Amygdala (tissue), 56 donors: ENCODE measurements around the gene KLRF2.

Experiments
- DNase-seq, 56 donors: peaks; one replicate each; lab custom pipeline; 2025; lab: John Stamatoyannopoulos, UW

KLRF2 gene

GRCh38 chr12:9933958-9934357, 52.7 kb downstream of the KLRF2 start:
- DNase-seq, result no peak

DNA sequence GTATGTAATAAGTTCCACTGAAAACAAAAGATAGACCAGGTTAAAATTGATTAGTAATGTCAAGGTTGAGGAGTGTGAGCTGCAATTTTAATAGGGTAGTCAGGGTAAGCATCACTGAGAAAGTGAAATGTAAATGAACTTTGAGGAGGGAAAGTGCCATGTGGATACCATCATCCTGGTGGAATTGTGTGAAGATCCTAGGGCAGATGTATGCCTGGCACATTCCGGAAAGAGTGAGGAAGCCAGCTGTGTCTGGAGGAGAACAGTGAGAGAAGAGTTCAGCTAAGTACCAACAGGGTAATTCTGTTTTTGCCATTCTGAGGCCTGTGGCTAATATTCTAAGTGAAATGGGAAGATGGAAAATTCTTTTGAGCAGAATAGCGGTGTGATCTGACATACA, 53.7 kb downstream of the KLRF2 start:
- no peak for DNase-seq

DNA sequence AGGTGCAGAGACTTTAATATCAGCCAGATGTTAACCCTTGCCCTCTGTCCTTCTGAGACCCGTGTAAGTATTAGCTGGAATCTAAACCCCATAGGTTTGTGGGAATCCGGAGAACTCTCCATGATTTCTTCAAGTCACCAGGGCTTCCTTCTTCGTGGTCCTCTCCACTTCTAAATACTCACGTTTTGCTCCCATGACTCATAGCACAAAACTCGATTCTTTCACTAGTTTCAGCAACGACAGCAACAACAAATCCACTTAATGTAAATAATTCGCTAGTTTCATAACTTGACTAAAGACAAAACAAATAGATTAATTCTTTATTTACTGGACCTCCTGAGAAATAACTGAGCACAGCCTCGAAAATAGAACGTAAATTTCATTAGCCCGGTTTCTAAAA, 55.3 kb downstream of the KLRF2 start:
- DNase-seq, result no peak

DNA sequence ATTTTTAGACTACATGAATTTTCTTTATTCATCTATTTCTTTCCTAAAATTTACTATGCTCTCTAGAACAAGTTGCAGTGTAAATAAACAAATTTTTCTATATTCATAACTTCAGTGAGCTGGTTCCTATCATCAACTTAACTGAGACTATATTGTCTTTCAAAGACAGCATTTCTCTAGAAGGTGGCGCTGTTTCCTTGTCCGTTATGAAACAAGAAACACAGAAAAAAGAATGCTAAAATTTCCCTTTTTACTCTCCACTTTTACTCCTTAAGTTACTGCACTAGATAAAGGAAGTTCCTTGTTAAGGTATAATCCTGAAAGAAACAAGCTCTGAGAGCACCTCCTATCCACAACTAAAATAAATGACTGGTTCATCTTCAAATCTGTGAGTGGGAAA, 59.1 kb downstream of the KLRF2 start:
- no peak for DNase-seq

GRCh38 chr12:9941838-9942237, 60.5 kb downstream of the KLRF2 start:
- no peak for DNase-seq

DNA sequence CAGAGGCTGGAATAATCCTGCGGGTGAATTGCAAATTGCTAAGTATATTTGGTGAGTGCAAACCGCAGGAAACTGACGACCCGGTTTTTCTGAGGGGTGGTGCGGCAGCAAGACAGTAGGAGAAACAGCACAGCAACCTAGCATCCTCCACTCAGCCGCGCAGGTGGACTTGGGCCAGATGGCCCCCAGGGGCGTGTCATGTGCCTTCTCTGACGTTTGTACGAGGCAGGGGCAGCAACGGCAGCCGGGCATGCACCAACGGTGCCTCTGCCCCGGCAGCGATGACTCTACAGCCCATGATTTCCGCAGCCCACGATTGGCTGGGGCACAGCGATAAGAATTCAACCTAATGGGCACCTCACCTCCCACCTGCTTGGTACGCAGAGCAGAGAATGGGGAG, 62.0 kb downstream of the KLRF2 start:
- peak in 16 of 56 donors; percentile 2 to 58 (median 22) for DNase-seq

GRCh38 chr12:9944391-9944790, 63.1 kb downstream of the KLRF2 start:
- DNase-seq, result no peak
